Activated CD4-positive, alpha-beta T cell treated with anti-CD3 and anti-CD28 coated beads for 36 hours (primary cell): ENCODE data around the gene NSMF. TPM values are rescaled to one million over a fixed set of nuclear protein-coding genes. Genes with fewer than 3 reads are reported as not detected.
A peak's percentile ranks its signal among the peaks of the same experiment; 100 is the strongest.

Experiments
- ATAC-seq: fragments of 200-7000 bp; cut with Tn5 transposase; one replicate; pipeline ENCODE4 v1.10.0; 2021; ENCODE audit warnings: mild to moderate bottlenecking, moderate library complexity
- CTCF ChIA-PET: fragments of 350-600 bp; sonication (Branson Sonifier 250); formaldehyde crosslinking; loops from one replicate; lab custom pipeline; 2021; ENCODE audit warnings: antibody characterized with exemption; lab: Charles Lee
- POLR2A ChIA-PET: fragments of 350-600 bp; sonication (Branson Sonifier 250); formaldehyde crosslinking; loops from one replicate; lab custom pipeline; 2021; ENCODE audit warnings: antibody characterized with exemption, inconsistent platforms; lab: Charles Lee
- DNase-seq: peaks from one replicate; pipeline ENCODE4 v3.0.0-alpha.2; 2020
- H3K27ac Mint-ChIP-seq: one replicate; pipeline ENCODE4 v1.8.0; 2021; ENCODE audit warnings: mixed read lengths
- H3K27me3 Mint-ChIP-seq: one replicate; pipeline ENCODE4 v1.8.0; 2021; ENCODE audit warnings: mixed read lengths
- H3K36me3 Mint-ChIP-seq: one replicate; pipeline ENCODE4 v1.8.0; 2021; ENCODE audit warnings: low read depth, mixed read lengths
- H3K4me1 Mint-ChIP-seq: one replicate; pipeline ENCODE4 v1.8.0; 2021; ENCODE audit warnings: mixed read lengths
- H3K4me3 Mint-ChIP-seq: one replicate; pipeline ENCODE4 v1.8.0; 2021; ENCODE audit warnings: mild to moderate bottlenecking, moderate library complexity, mixed read lengths
- H3K9me3 Mint-ChIP-seq: one replicate; pipeline ENCODE4 v1.8.0; 2021; ENCODE audit warnings: low read depth, mixed read lengths
- intact Hi-C, 2 experiments: fragments of 100-400 bp; cut with DNase I in 1 of 2; cut with micrococcal nuclease in 1 of 2; formaldehyde crosslinking; loops; one replicate each; pipeline versions ENCODE4 v1.14.2 to v1.15.1; 2022 to 2024; cut with DNase I, micrococcal nuclease
- total RNA-seq, 2 experiments: library from RNA; stranded (reverse); gene quantifications; one replicate each; pipeline ENCODE4 v1.2.3, GENCODE V29; 2021

NSMF gene
- total RNA-seq, 2 experiments from 2014 or later = 63.6 to 65.0 TPM

GRCh38 chr9:137488906-137489305 is 29.8 kb upstream of the NSMF start:
- DNase-seq (no peak), ATAC-seq (no peak)
- POLR2A ChIA-PET = no interaction called here
- H3K27me3 Mint-ChIP-seq = no peaks in the 10 kb centered on the region
- no peaks in the 10 kb centered on the region for H3K36me3 Mint-ChIP-seq
- H3K4me1 Mint-ChIP-seq = peaks cover 1% of the 10 kb centered on the region
- intact Hi-C loops = no loop called here
- no peak overlapping the region for H3K27ac Mint-ChIP-seq
- CTCF ChIA-PET = no interaction called here
- no peak overlapping the region for H3K4me3 Mint-ChIP-seq
- H3K9me3 Mint-ChIP-seq = no peaks in the 10 kb centered on the region

GRCh38 chr9:137488327-137488653 is 29.2 kb upstream of the NSMF start:
- Mint-ChIP-seq H3K4me3 (no peak overlapping the region), H3K27ac (no peak overlapping the region), H3K36me3 (no peaks in the 10 kb centered on the region), H3K9me3 (no peaks in the 10 kb centered on the region), H3K27me3 (no peaks in the 10 kb centered on the region), H3K4me1 (no peaks in the 10 kb centered on the region)
- CTCF ChIA-PET = interaction anchor here (0.6 kb wide), 1 partner anchor 45 kb away, joined by 3 read pairs; no protein-coding TSS in a partner anchor
- DNase-seq (no peak), ATAC-seq (no peak)
- POLR2A ChIA-PET = no interaction called here
- intact Hi-C loops = no loop called here

GRCh38 chr9:137487454-137488326 is 28.6 kb upstream of the NSMF start:
- H3K4me1 Mint-ChIP-seq = no peaks in the 10 kb centered on the region
- H3K27ac Mint-ChIP-seq = no peak overlapping the region
- DNase-seq = no peak
- CTCF ChIA-PET = interaction anchor here (0.6 kb wide), 1 partner anchor 44 kb away, joined by 3 read pairs; no protein-coding TSS in a partner anchor
- intact Hi-C loops = no loop called here
- H3K27me3 Mint-ChIP-seq = no peaks in the 10 kb centered on the region
- H3K9me3 Mint-ChIP-seq = no peaks in the 10 kb centered on the region
- POLR2A ChIA-PET = no interaction called here
- H3K36me3 Mint-ChIP-seq = no peaks in the 10 kb centered on the region
- ATAC-seq = no peak
- no peak overlapping the region for H3K4me3 Mint-ChIP-seq

- intact Hi-C loops = no loop called here
- Mint-ChIP-seq H3K27ac (no peak overlapping the region), H3K36me3 (no peaks in the 10 kb centered on the region), H3K4me1 (peaks cover 6% of the 10 kb centered on the region), H3K4me3 (no peak overlapping the region), H3K9me3 (no peaks in the 10 kb centered on the region), H3K27me3 (no peaks in the 10 kb centered on the region)
- ChIA-PET CTCF (no interaction called here), POLR2A (no interaction called here)
- DNase-seq (no peak), ATAC-seq (no peak)
These were observed 27.7 kb upstream of the NSMF start for GRCh38 chr9:137486545-137487453.

GRCh38 chr9:137486141-137486490 is 27.0 kb upstream of the NSMF start:
- POLR2A ChIA-PET = no interaction called here
- CTCF ChIA-PET = no interaction called here
- Mint-ChIP-seq H3K27me3 (no peaks in the 10 kb centered on the region), H3K4me3 (no peak overlapping the region), H3K9me3 (no peaks in the 10 kb centered on the region), H3K4me1 (peaks cover 9% of the 10 kb centered on the region), H3K27ac (no peak overlapping the region), H3K36me3 (no peaks in the 10 kb centered on the region)
- no peak for DNase-seq
- intact Hi-C loops = no loop called here
- ATAC-seq = no peak

GRCh38 chr9:137485343-137486140 is 26.4 kb upstream of the NSMF start:
- POLR2A ChIA-PET = no interaction called here

GRCh38 chr9:137484551-137485315 is 25.6 kb upstream of the NSMF start:
- H3K9me3 Mint-ChIP-seq = no peaks in the 10 kb centered on the region
- no peaks in the 10 kb centered on the region for H3K36me3 Mint-ChIP-seq
- intact Hi-C loops = no loop called here
- H3K4me3 Mint-ChIP-seq = no peak overlapping the region
- peaks cover 9% of the 10 kb centered on the region for H3K4me1 Mint-ChIP-seq
- ATAC-seq = no peak
- no peak overlapping the region for H3K27ac Mint-ChIP-seq
- ChIA-PET POLR2A (no interaction called here), CTCF (no interaction called here)
- H3K27me3 Mint-ChIP-seq = no peaks in the 10 kb centered on the region
- no peak for DNase-seq

More at GRCh38 chr9:137485343-137486140, 26.4 kb upstream of the NSMF start:
- H3K9me3 Mint-ChIP-seq = no peaks in the 10 kb centered on the region
- intact Hi-C loops = no loop called here
- DNase-seq (no peak), ATAC-seq (no peak)
- H3K4me3 Mint-ChIP-seq = no peak overlapping the region
- CTCF ChIA-PET = no interaction called here
- no peak overlapping the region for H3K27ac Mint-ChIP-seq
- no peaks in the 10 kb centered on the region for H3K27me3 Mint-ChIP-seq
- peaks cover 9% of the 10 kb centered on the region for H3K4me1 Mint-ChIP-seq
- no peaks in the 10 kb centered on the region for H3K36me3 Mint-ChIP-seq

GRCh38 chr9:137482094-137482781 is 23.1 kb upstream of the NSMF start:
- Mint-ChIP-seq H3K27me3 (no peaks in the 10 kb centered on the region), H3K27ac (no peak overlapping the region), H3K36me3 (no peaks in the 10 kb centered on the region), H3K4me1 (peaks cover 9% of the 10 kb centered on the region), H3K9me3 (no peaks in the 10 kb centered on the region), H3K4me3 (no peak overlapping the region)
- DNase-seq (peak; percentile 34), ATAC-seq (peak; percentile 61)
- ChIA-PET POLR2A (no interaction called here), CTCF (no interaction called here)
- intact Hi-C loops = no loop called here

GRCh38 chr9:137480686-137481683 is 21.9 kb upstream of the NSMF start:
- no peak for ATAC-seq
- H3K27ac Mint-ChIP-seq = no peak overlapping the region
- no peaks in the 10 kb centered on the region for H3K36me3 Mint-ChIP-seq
- ChIA-PET CTCF (interaction anchor here (0.6 kb wide), 1 partner anchor 807 kb away, joined by 3 read pairs; no protein-coding TSS in a partner anchor), POLR2A (no interaction called here)
- peaks cover 9% of the 10 kb centered on the region for H3K4me1 Mint-ChIP-seq
- no peaks in the 10 kb centered on the region for H3K27me3 Mint-ChIP-seq
- H3K4me3 Mint-ChIP-seq = no peak overlapping the region
- intact Hi-C loops = no loop called here
- no peak for DNase-seq
- peaks cover 3% of the 10 kb centered on the region for H3K9me3 Mint-ChIP-seq
